ENCODE results near the gene GLS.

GLS gene

DNA sequence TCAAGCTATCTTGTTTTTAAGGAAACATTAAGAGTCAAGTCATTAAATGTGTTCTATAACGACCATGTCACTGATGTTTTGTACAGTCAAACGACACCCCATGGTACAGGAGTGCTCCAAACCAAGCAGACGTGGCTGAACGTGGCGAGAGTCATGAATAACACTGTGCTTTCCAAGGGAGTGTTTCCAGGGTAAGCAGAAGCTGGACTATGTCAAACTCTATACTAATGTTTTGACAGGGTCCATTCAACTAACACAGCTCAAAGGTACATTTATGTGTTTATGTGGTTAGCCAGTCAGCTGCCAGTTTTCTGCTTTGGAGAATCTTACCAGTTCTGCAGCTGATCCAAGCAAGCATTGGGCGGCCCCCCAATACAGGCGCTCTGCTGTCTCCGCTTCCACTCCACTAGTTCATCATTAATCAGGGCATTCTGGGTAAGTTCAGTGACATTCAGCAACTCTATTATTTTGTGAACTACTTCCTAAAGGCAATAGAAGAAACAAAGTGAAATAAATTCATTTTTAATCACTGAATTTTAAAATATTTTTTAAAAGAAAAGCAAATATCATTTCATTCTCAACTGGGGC lies 117.0 kb downstream of the GLS start:
- DNase-seq, result no peak

DNA sequence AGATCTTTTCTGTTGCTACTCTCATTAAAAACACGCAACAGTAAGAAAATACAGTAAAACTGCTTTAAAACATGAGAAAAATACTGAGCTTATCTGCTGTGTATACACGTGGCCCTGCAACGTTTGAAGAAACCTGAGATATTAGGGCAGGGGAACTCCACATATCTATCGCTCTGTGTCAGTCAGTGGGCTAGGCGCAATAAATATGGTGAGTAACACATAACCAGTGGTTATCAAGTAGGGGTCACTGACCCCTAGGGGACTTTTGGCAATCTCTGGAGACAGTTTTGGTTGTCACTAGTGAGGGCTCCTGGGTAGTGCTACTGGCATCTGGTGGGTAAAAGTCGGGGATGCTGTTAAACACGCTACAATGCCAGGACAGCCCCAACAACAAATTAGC lies 118.4 kb downstream of the GLS start:
- DNase-seq, result no peak

- DNase-seq, result no peak
Observed at GRCh38 chr2:190999949-191000665, 119.5 kb downstream of the GLS start.

DNA sequence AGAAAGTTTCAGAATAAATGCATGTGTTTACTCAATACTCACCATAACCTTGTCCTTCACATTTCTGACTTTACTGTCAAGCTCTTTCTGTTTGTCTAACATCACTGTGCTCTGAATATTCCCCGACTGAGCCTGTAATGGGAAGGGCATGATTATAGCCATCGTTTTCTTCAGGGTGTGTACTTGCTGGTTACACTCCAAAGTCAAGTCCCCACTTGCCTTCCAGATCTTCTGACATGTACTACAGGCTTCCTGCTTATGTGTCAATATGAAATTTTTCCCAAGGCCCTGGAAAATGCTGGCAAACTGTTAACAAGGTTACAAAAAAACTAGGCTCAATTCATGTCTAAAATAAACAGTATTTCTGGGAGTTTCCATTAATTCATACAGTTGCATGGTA lies 120.4 kb downstream of the GLS start:
- no peak for DNase-seq

DNA sequence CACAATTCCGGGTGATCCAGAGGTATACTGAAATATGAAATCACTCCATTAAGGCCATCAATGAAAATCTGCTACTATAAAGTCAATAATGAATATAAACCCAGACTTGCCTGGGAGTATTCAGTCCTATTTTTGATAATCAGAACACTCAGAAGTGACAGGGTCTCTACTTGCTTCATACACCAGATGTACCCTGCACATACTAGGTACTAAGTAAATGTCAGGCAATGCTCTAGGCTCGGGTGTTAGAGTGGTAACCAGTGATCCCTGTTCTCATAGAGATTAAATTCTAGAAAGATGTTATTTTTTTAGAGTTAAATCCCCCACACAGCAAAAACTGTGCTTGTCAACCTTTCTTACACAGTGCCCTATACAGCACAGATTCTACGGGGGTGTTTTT lies 121.0 kb downstream of the GLS start:
- no peak for DNase-seq

- DNase-seq, result no peak
Observed at GRCh38 chr2:191003405-191004309, 123.0 kb downstream of the GLS start.

DNA sequence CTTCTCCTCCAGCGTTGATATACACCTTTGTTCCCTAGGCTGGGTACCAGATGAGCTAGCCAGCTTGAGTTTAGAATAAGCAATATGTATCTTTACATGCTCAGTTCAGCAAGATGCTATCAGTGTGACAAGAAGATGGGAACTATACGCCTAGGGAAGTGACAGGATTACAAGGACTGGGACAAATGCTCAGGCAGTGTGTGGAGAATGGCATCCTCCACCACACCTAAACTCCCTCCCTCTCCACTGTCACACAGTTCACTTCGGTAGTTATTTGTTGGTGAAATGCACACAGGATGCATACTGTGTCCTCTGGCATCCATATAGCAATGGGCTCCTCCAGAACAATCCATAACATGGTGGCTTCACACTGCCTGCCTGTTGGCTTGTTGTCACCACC lies 125.7 kb downstream of the GLS start:
- DNase-seq, result no peak

DNA sequence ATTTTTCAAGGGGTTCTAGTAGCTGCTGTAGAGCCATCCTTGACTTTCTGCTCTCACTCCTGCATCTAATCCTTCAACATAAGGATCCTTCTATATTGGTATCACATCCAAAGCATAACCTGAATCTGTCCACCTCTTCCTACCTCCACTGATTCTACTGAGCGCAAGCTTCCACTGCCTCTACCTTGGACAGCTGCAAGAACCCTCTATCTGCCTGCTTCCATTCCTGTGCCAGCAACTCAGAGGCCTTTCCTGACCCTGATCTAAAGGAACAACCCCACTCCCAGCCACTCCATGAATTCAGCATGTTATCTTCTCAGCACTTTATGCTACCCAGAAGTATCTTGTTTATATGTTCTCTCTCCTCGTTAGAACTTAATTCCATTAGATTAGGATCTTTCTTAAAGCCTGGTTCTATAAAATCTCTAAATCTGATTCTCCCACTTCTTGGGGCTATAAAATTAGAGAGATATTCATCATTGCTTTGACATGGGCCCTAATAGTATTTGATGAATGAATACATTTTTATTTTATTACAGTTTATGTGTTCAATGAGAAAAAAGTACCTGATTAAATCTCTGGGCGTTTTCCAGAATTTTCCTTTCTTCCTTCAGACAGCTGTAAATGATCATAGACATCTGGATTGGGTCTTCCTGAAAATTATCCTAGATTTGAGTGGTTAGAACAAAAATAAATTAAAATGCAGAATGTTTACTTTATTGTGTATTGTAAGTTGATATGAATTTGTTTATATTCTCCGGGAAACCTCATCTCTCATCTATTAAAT lies 126.6 kb downstream of the GLS start:
- no peak for DNase-seq

GRCh38 chr2:191008286-191008685 lies 127.7 kb downstream of the GLS start:
- no peak for DNase-seq

- DNase-seq, result no peak
Observed at GRCh38 chr2:191009541-191010374, 129.1 kb downstream of the GLS start.

GRCh38 chr2:191010887-191011885 lies 130.6 kb downstream of the GLS start:
- no peak for DNase-seq

GRCh38 chr2:191012346-191012745 lies 131.7 kb downstream of the GLS start:
- no peak for DNase-seq

- no peak for DNase-seq
Observed at GRCh38 chr2:191012845-191013681, 132.4 kb downstream of the GLS start.

DNA sequence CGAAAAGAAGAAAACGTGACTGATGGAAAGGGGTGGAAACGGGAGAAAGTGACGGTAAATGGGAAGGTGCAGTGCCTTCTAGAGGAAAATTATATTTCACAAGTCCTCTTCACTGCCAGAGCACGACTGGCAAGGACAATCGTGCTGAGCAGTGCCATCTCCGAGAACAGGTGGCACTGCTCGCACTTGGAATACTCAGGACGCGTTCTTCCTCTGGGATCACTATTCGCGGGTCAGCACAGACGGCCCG lies 133.0 kb downstream of the GLS start:
- no peak for DNase-seq

DNA sequence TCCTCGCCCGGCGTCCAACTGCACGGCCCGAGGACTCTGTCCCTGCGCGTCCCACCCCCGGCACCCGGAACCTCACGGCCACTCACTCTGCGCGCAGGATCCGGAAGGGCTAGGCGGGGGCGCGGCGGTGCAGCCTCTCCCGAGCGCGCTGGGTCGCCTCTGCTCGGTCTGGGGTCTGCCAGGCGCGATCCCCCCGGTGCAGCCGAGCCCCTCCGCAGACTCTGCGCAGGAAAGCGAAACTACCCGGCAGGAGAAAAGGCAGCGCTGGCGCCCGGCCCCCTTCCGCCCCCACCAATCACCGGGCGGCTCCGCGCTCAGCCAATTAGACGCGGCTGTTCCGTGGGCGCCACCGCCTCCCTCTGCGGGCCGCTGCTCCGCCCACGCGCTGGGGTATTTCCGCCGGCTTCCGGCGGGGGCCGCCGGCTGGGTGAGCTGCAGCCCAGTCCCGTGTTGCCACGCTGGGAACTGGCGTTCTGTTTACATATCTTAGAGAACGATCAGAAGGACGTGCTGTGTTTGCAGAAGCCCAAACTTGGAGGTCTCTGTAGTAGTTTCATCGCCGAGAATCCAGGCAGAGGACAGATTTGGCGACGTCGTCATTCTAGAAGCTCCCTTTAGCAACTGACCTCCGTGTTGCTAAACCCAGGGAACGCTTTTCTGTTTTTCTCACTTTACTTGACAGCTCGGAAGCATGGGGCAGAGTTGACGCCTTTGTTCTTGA lies 133.5 kb downstream of the GLS start, which contains the start of gene STAT1:
TSS of gene STAT1 (minus strand) at position 240 of the 721 bp plus-strand sequence. CDS start 4,168 bp downstream, outside the sequence.
- DNase-seq, result peak; percentile 93 to 96

DNA sequence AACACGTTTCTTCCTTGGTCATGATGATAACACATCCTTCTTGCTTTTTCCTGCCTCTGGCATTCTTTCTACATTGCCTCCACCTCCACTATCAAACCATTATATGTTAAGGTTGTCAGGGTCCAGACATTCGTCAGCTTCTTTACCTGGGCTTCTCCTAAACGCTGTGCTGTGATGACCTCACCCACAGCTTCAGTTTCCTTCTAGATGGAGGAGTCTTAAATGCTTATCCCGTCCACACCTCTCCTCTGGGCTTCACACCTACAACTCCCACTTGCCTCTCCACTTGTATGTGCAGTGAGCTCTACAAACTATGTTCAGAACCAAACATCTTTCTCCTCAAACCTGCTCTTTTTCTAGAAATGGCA lies 134.0 kb downstream of the GLS start:
- no peak for DNase-seq

Data from CD4-positive, alpha-beta T cell treated with Interleukin-1 beta for 1 hour (primary cell).